ENCODE data around the gene PRKN. TPM values are rescaled to one million over a fixed set of nuclear protein-coding genes. Genes with fewer than 3 reads are reported as not detected.

The PRKN gene
- total RNA-seq, 1 donor from 2014 or later, result 4.9 TPM

DNA sequence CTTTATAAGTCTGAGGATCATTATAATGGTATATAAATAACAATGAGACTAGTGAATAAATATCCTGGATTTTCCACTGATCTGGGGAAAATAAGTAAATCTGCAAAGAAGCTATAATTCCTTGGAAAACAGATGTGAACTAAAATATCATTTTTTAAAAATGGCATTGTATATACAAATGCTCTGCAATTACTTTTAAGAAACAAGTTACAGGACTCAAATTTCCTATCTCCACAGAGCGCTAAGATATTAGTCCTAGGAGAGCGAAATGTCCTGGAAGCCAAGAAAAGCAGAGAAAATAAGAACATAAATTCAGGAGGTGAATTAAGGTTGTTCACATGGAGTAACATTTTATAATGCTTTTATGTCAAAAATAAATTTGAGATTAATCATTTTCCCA, 61.3 kb downstream of the PRKN start:
- H3K4me3 ChIP-seq, result no peak overlapping the region
- no peaks in the 10 kb centered on the region for H3K4me1 ChIP-seq
- H3K9me3 ChIP-seq, result no peaks in the 10 kb centered on the region
- H3K27ac ChIP-seq, result no peak overlapping the region
- TF ChIP-seq POLR2AphosphoS5 (IDR thresholded peaks at IDR 0.05; ENCODE audit: insufficient read depth in 1 of 2, low read depth in 1 of 2) (no peak), POLR2A (IDR thresholded peaks at IDR 0.05) (no peak)
- TF ChIP-seq, protein P1, sequence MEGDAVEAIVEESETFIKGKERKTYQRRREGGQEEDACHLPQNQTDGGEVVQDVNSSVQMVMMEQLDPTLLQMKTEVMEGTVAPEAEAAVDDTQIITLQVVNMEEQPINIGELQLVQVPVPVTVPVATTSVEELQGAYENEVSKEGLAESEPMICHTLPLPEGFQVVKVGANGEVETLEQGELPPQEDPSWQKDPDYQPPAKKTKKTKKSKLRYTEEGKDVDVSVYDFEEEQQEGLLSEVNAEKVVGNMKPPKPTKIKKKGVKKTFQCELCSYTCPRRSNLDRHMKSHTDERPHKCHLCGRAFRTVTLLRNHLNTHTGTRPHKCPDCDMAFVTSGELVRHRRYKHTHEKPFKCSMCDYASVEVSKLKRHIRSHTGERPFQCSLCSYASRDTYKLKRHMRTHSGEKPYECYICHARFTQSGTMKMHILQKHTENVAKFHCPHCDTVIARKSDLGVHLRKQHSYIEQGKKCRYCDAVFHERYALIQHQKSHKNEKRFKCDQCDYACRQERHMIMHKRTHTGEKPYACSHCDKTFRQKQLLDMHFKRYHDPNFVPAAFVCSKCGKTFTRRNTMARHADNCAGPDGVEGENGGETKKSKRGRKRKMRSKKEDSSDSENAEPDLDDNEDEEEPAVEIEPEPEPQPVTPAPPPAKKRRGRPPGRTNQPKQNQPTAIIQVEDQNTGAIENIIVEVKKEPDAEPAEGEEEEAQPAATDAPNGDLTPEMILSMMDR (IDR thresholded peaks at IDR 0.05), result no peak
- intact Hi-C loops (cut with DNase I), result no loop called here
- no peak for DNase-seq (ENCODE audit: extremely low spot score in 2 of 2)
- no peaks in the 10 kb centered on the region for H3K27me3 ChIP-seq
- no peaks in the 10 kb centered on the region for H3K36me3 ChIP-seq

DNA sequence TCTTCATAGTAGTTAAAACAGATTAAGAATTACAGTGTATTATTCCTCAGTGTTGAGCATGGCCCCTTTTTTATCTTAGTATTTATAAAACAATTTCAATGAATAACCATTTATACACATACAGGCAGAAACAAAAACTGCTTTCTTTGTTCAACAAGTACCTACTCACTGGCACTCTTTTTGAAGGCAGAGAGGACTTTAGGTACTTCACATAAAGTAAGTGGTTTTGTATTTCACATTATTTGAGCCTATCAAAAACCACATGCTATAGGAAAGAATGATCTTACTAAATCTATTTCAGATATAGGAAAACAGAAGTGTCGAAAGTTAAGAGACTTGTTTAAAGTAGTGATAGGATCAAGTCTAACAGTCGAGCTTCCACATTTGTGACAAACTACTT, 73.8 kb downstream of the PRKN start:
- TF ChIP-seq POLR2A (IDR thresholded peaks at IDR 0.05) (no peak), POLR2AphosphoS5 (IDR thresholded peaks at IDR 0.05; ENCODE audit: insufficient read depth in 1 of 2, low read depth in 1 of 2) (no peak)
- TF ChIP-seq, protein P1 (IDR thresholded peaks at IDR 0.05), result no peak
- intact Hi-C loops (cut with DNase I), result no loop called here
- no peaks in the 10 kb centered on the region for H3K36me3 ChIP-seq

DNA sequence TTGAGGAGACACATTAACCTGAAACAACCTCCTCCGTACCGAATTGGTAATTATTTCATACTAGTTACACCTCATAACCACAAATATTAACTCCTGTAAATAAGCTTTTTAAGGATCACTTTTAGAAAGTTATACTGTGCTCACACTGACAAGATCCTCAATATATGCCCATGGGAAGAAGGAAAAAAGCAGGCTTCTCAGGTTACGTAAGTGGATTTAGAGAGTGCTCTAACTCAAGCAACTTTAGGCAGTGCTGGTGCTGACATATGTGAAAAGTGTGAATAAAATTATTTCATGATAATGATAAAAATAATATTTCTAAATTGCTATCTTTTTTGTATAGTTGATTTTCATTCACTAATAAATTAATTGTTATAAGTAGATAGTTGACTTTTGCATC, 76.1 kb downstream of the PRKN start:
- intact Hi-C loops (cut with DNase I), result no loop called here
- H3K4me1 ChIP-seq, result no peaks in the 10 kb centered on the region
- TF ChIP-seq, protein P1 (IDR thresholded peaks at IDR 0.05), result no peak
- TF ChIP-seq POLR2AphosphoS5 (IDR thresholded peaks at IDR 0.05; ENCODE audit: insufficient read depth in 1 of 2, low read depth in 1 of 2), result no peak
- TF ChIP-seq POLR2A (IDR thresholded peaks at IDR 0.05), result no peak
- no peaks in the 10 kb centered on the region for H3K36me3 ChIP-seq
- DNase-seq (ENCODE audit: extremely low spot score in 2 of 2), result no peak
- H3K4me3 ChIP-seq, result no peak overlapping the region
- no peaks in the 10 kb centered on the region for H3K27me3 ChIP-seq
- no peak overlapping the region for H3K27ac ChIP-seq
- H3K9me3 ChIP-seq, result no peaks in the 10 kb centered on the region

More for the DNA sequence above, 73.8 kb downstream of the PRKN start:
- Histone ChIP-seq H3K27me3 (no peaks in the 10 kb centered on the region), H3K4me3 (no peak overlapping the region), H3K4me1 (no peaks in the 10 kb centered on the region), H3K27ac (no peak overlapping the region), H3K9me3 (no peaks in the 10 kb centered on the region)
- no peak for DNase-seq (ENCODE audit: extremely low spot score in 2 of 2)

GRCh38 chr6:162649271-162649670, 78.3 kb downstream of the PRKN start:
- TF ChIP-seq POLR2A (IDR thresholded peaks at IDR 0.05), result no peak
- no peak for TF ChIP-seq POLR2AphosphoS5 (IDR thresholded peaks at IDR 0.05; ENCODE audit: insufficient read depth in 1 of 2, low read depth in 1 of 2)
- TF ChIP-seq, protein P1 (IDR thresholded peaks at IDR 0.05), result no peak
- intact Hi-C loops (cut with DNase I), result no loop called here
- Histone ChIP-seq H3K4me1 (no peaks in the 10 kb centered on the region), H3K4me3 (no peak overlapping the region), H3K36me3 (no peaks in the 10 kb centered on the region), H3K27ac (no peak overlapping the region), H3K27me3 (no peaks in the 10 kb centered on the region), H3K9me3 (no peaks in the 10 kb centered on the region)
- no peak for DNase-seq (ENCODE audit: extremely low spot score in 2 of 2)

DNA sequence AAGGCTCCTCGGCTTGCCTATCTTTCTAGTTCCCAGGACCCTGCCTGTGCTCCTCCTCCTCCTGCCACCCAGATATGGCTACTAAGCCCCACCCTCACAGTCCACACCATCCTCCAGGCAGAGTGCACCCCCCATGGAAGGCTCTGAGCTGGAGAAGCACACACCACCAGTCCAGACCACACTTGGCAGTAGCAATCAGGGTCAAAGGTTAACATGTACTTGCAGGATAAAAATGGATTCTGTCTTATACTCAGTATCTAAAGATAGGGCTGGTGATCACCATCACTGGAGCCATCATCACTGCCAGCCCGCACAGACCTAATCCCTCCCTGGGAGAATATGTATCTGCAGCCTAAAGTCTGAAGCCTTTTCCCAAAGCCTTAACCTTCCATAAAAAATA, 83.4 kb downstream of the PRKN start:
- intact Hi-C loops (cut with DNase I), result no loop called here
- H3K9me3 ChIP-seq, result no peaks in the 10 kb centered on the region
- TF ChIP-seq, protein P1 (IDR thresholded peaks at IDR 0.05), result no peak
- TF ChIP-seq POLR2AphosphoS5 (IDR thresholded peaks at IDR 0.05; ENCODE audit: insufficient read depth in 1 of 2, low read depth in 1 of 2) (no peak), POLR2A (IDR thresholded peaks at IDR 0.05) (no peak)

More for the DNA sequence above, 83.4 kb downstream of the PRKN start:
- no peak for DNase-seq (ENCODE audit: extremely low spot score in 2 of 2)
- Histone ChIP-seq H3K36me3 (no peaks in the 10 kb centered on the region), H3K27ac (no peak overlapping the region), H3K4me3 (no peak overlapping the region), H3K27me3 (no peaks in the 10 kb centered on the region), H3K4me1 (no peaks in the 10 kb centered on the region)
